Right lobe of liver (tissue), 4 donors: Measurements from ENCODE around the gene RCSD1.

Source experiments
- CTCF ChIP-seq, 4 donors: fragments of 200-600 bp in 3 of 4; fragments of 450-650 bp in 1 of 4; IDR thresholded peaks; one replicate each; pipeline versions ENCODE4 v1.5.1 to v1.8.0; 2016 to 2022; ENCODE audit warnings: antibody characterized with exemption in 4 of 4, mild to moderate bottlenecking in 2 of 4
- POLR2A ChIP-seq: fragments of 450-650 bp; IDR thresholded peaks from one replicate; pipeline ENCODE4 v1.6.1; 2017; ENCODE audit warnings: antibody characterized with exemption, mild to moderate bottlenecking
- donor health status: DM: no; HTN: no; CAD: no.
- donor health status: DM: no; HTN: no; CAD: no.
- donor health status: DM: no; HTN: yes; CAD: no.

GRCh38 chr1:167722152-167722869 is 92.3 kb downstream of the RCSD1 start:
- no peak for TF ChIP-seq CTCF (IDR thresholded peaks at IDR 0.05)
- TF ChIP-seq POLR2A: no peak
